ENCODE measurements around the gene CCDC106. TPM values are rescaled to one million over a fixed set of nuclear protein-coding genes. Genes with fewer than 3 reads are reported as not detected.

CCDC106 gene
- total RNA-seq, 1 experiment from 2014 or later, result 17.4 TPM

GRCh38 chr19:55646889-55647731 is 902 bp upstream of the CCDC106 start:
- H3K4me1 ChIP-seq, result peaks cover 3% of the 10 kb centered on the region; the same call in 1 of the 2 replicates
- H3K27me3 Mint-ChIP-seq (ENCODE audit: insufficient read depth, unreplicated experiment), result no peaks in the 10 kb centered on the region
- no peaks in the 10 kb centered on the region for H3K36me3 ChIP-seq (ENCODE audit: control insufficient read depth, insufficient read depth, low read length)
- ChIA-PET POLR2A (interaction anchor here (0.6 to 0.7 kb wide), 3 partner anchors 21 to 23 kb away, joined by 3 read pairs; partner anchors contain the start of gene ZNF784), CTCF (interaction anchor here (0.6 to 0.9 kb wide), 2 partner anchors 15 to 1028 kb away, joined by 3 to 4 read pairs; no protein-coding TSS in a partner anchor)
- H3K27ac Mint-ChIP-seq (ENCODE audit: unreplicated experiment), result peak overlapping the region; percentile 76
- H3K4me1 Mint-ChIP-seq (ENCODE audit: low read depth, unreplicated experiment), result peaks cover 21% of the 10 kb centered on the region
- H3K9me3 Mint-ChIP-seq (ENCODE audit: unreplicated experiment), result no peaks in the 10 kb centered on the region
- H3K9me3 ChIP-seq, result no peaks in the 10 kb centered on the region
- TF ChIP-seq CTCF (IDR thresholded peaks at IDR 0.05; ENCODE audit: insufficient read depth in 1 of 2, low read depth in 1 of 2, low read length in 1 of 2, severe bottlenecking in 1 of 2, unreplicated experiment in 1 of 2), result no peak
- H3K4me3 Mint-ChIP-seq (ENCODE audit: unreplicated experiment), result peak overlapping the region; percentile 82
- intact Hi-C loops (cut with micrococcal nuclease; ENCODE audit: unreplicated experiment), result no loop called here
- no TSS peak for BruUV-seq (replicated peaks)
- peak overlapping the region; percentile 93 for H3K4me3 ChIP-seq (ENCODE audit: low read depth, low read length)
- no peak for DNase-seq
- peaks cover 79% of the 10 kb centered on the region for H3K36me3 Mint-ChIP-seq (ENCODE audit: insufficient read depth, unreplicated experiment)
- no peaks in the 10 kb centered on the region for H3K27me3 ChIP-seq (replicated peaks; ENCODE audit: control insufficient read depth, insufficient read depth, low read length)

- Histone ChIP-seq H3K4me3 (ENCODE audit: low read depth, low read length) (peak overlapping the region; percentile 93), H3K36me3 (ENCODE audit: control insufficient read depth, insufficient read depth, low read length) (no peaks in the 10 kb centered on the region), H3K4me1 (peaks cover 3% of the 10 kb centered on the region; the same call in 1 of the 2 replicates), H3K9me3 (no peaks in the 10 kb centered on the region), H3K27me3 (replicated peaks; ENCODE audit: control insufficient read depth, insufficient read depth, low read length) (no peaks in the 10 kb centered on the region)
- Mint-ChIP-seq H3K36me3 (ENCODE audit: insufficient read depth, unreplicated experiment) (peaks cover 75% of the 10 kb centered on the region), H3K4me3 (ENCODE audit: unreplicated experiment) (peak overlapping the region; percentile 82), H3K9me3 (ENCODE audit: unreplicated experiment) (no peaks in the 10 kb centered on the region), H3K4me1 (ENCODE audit: low read depth, unreplicated experiment) (peaks cover 9% of the 10 kb centered on the region), H3K27ac (ENCODE audit: unreplicated experiment) (peak overlapping the region; percentile 78), H3K27me3 (ENCODE audit: insufficient read depth, unreplicated experiment) (no peaks in the 10 kb centered on the region)
- ChIA-PET POLR2A (no interaction called here), CTCF (no interaction called here)
- no peak for DNase-seq
- intact Hi-C loops (cut with micrococcal nuclease; ENCODE audit: unreplicated experiment), result no loop called here
- no peak for TF ChIP-seq CTCF (IDR thresholded peaks at IDR 0.05; ENCODE audit: insufficient read depth in 1 of 2, low read depth in 1 of 2, low read length in 1 of 2, severe bottlenecking in 1 of 2, unreplicated experiment in 1 of 2)
- BruUV-seq (replicated peaks), result no TSS peak
Observed at GRCh38 chr19:55648585-55649267, 714 bp downstream of the CCDC106 start.
